Endothelial cell of umbilical vein (primary cell): ENCODE results near the gene NFYA. TPM values are rescaled to one million over a fixed set of nuclear protein-coding genes. Genes with fewer than 3 reads are reported as not detected.

Experiments used
- BruUV-seq: library from RNA; stranded (reverse); fragments of 400-500 nt; replicated peaks from 2 replicates; lab custom pipeline; 2021; lab: Mats Ljungman, UMichigan
- CTCF ChIA-PET: fragments of 300-600, 350-600 bp; sonication (Branson Sonifier 250); formaldehyde crosslinking; loops from one replicate; lab custom pipeline; 2021; ENCODE audit warnings: antibody characterized with exemption, inconsistent platforms; lab: Charles Lee
- POLR2A ChIA-PET: fragments of 300-600, 350-600 bp; sonication (Branson Sonifier 250); formaldehyde crosslinking; loops from one replicate; lab custom pipeline; 2021; ENCODE audit warnings: antibody characterized with exemption, inconsistent platforms; lab: Charles Lee
- DNase-seq: peaks from one replicate; pipeline ENCODE4 v3.0.0-alpha.2; 2011; ENCODE audit warnings: low read depth, low spot score
- FAIRE-seq: peaks from 2 replicates; lab custom pipeline; 2011; peaks lifted over from hg19 to GRCh38; lab: Jason Lieb, UNC
- H2AFZ ChIP-seq: 2 replicates; pipeline ENCODE4 v1.6.0; 2012; ENCODE audit warnings: low read depth, low read length, control low read depth, inconsistent platforms
- H3K27ac ChIP-seq: 2 replicates; pipeline ENCODE4 v1.5.1; 2011; ENCODE audit warnings: low read depth, mild to moderate bottlenecking, control low read depth, low read length, moderate library complexity; ENCODE audit not compliant: insufficient read depth
- H3K27me3 ChIP-seq, 2 experiments: 2 replicates each; pipeline versions ENCODE4 v1.6.0 to v1.6.1; 2011; ENCODE audit warnings: low read length in 2 of 2, mixed read lengths in 1 of 2; ENCODE audit not compliant: control insufficient read depth in 2 of 2, insufficient read depth in 2 of 2
- H3K36me3 ChIP-seq, 2 experiments: 2 replicates in 1 of 2; 3 replicates in 1 of 2; pipeline ENCODE4 v1.5.1; 2011; ENCODE audit warnings: low read length in 2 of 2, mild to moderate bottlenecking in 1 of 2, moderate library complexity in 1 of 2; ENCODE audit not compliant: control insufficient read depth in 2 of 2, insufficient read depth in 2 of 2; ENCODE audit errors: extremely low read depth in 1 of 2
- H3K4me1 ChIP-seq: 3 replicates; pipeline ENCODE4 v1.5.1; 2011; ENCODE audit warnings: mild to moderate bottlenecking, low read length; ENCODE audit not compliant: control insufficient read depth, insufficient read depth; ENCODE audit errors: extremely low read depth
- H3K4me2 ChIP-seq: 2 replicates; pipeline ENCODE4 v1.6.1; 2011; ENCODE audit warnings: low read length, control low read depth, mixed read lengths; ENCODE audit not compliant: insufficient read depth
- H3K4me3 ChIP-seq, 3 experiments: fragments of 200-600 bp in 1 of 3; sonication (generic), shearing (Covaris generic) in 1 of 3; replicated peaks in 1 of 3; 2 replicates each; pipeline ENCODE4 v1.5.1; 2011 to 2016; ENCODE audit warnings: control low read depth in 3 of 3, low read length in 3 of 3, mild to moderate bottlenecking in 2 of 3, inconsistent platforms in 1 of 3, low read depth in 1 of 3, moderate library complexity in 1 of 3; ENCODE audit not compliant: insufficient read depth in 1 of 3
- H3K79me2 ChIP-seq: 2 replicates; pipeline ENCODE4 v1.6.0; 2012; ENCODE audit warnings: low read length, inconsistent platforms; ENCODE audit not compliant: control insufficient read depth, insufficient read depth
- H3K9ac ChIP-seq: replicated peaks from 2 replicates; pipeline ENCODE3; 2011; ENCODE audit warnings: low read length, control low read depth; ENCODE audit not compliant: insufficient read depth; ENCODE audit errors: extremely low read depth
- H3K9me1 ChIP-seq: replicated peaks from 3 replicates; pipeline ENCODE4 v1.6.0; 2011; ENCODE audit warnings: mild to moderate bottlenecking, low read length; ENCODE audit not compliant: control insufficient read depth, insufficient read depth; ENCODE audit errors: extremely low read depth
- H3K9me3 ChIP-seq: replicated peaks from 2 replicates; pipeline ENCODE4 v1.5.1; 2012; ENCODE audit warnings: low read length, inconsistent platforms; ENCODE audit not compliant: control insufficient read depth, insufficient read depth
- H4K20me1 ChIP-seq: replicated peaks from 2 replicates; pipeline ENCODE3; 2011; ENCODE audit warnings: mild to moderate bottlenecking, low read length; ENCODE audit not compliant: control insufficient read depth, insufficient read depth; ENCODE audit errors: extremely low read depth
- CTCF ChIP-seq, 2 donors: IDR thresholded peaks; 1 replicate in 1 of 2; 2 replicates in 1 of 2; pipeline ENCODE4 v1.5.1; 2011; ENCODE audit warnings: low read length in 2 of 2, mild to moderate bottlenecking in 2 of 2, moderate library complexity in 2 of 2, control low read depth in 1 of 2, inconsistent platforms in 1 of 2, low read depth in 1 of 2; ENCODE audit not compliant: insufficient read depth in 1 of 2; ENCODE audit errors: extremely low read depth in 1 of 2
- EZH2 ChIP-seq: IDR thresholded peaks from 2 replicates; pipeline ENCODE4 v1.6.1; 2012; ENCODE audit warnings: borderline replicate concordance, low read depth, mild to moderate bottlenecking, moderate library complexity, low read length, inconsistent platforms; ENCODE audit not compliant: severe bottlenecking
- FOS ChIP-seq: IDR thresholded peaks from 2 replicates; pipeline ENCODE4 v1.6.1; 2011; ENCODE audit warnings: mild to moderate bottlenecking, low read length, moderate library complexity, borderline replicate concordance; ENCODE audit not compliant: insufficient read depth
- GATA2 ChIP-seq: IDR thresholded peaks from 2 replicates; pipeline ENCODE4 v1.7.0; 2011; ENCODE audit warnings: low read depth, mild to moderate bottlenecking, moderate library complexity, mixed read lengths, low read length; ENCODE audit not compliant: insufficient read length, insufficient read depth
- JUN ChIP-seq: IDR thresholded peaks from 2 replicates; pipeline ENCODE4 v1.6.1; 2011; ENCODE audit warnings: borderline replicate concordance, low read depth; ENCODE audit not compliant: insufficient read length, insufficient read depth
- MAX ChIP-seq: IDR thresholded peaks from 2 replicates; pipeline ENCODE4 v1.6.1; 2011; ENCODE audit not compliant: insufficient read depth, insufficient read length
- MYC ChIP-seq: IDR thresholded peaks from one replicate; pipeline ENCODE4 v1.6.1; 2011; ENCODE audit warnings: mild to moderate bottlenecking, low read depth, low read length
- POLR2AphosphoS5 ChIP-seq: IDR thresholded peaks from 2 replicates; pipeline ENCODE4 v1.6.1; 2012; ENCODE audit warnings: low read depth, mild to moderate bottlenecking, control low read depth, low read length, moderate library complexity; ENCODE audit not compliant: insufficient read depth
- dilution Hi-C: fragments of 300-500 bp; cut with MboI; formaldehyde crosslinking; loops from one replicate; pipeline ENCODE4 v1.15.0; 2019; ENCODE audit warnings: low sequenced_read_pairs; ENCODE audit not compliant: extremely low pct_ligation_motif_present
- intact Hi-C: fragments of 100-400 bp; cut with micrococcal nuclease; formaldehyde crosslinking; loops from one replicate; pipeline ENCODE4 v1.10.0; 2022
- polyA plus RNA-seq, 4 experiments: library from polyadenylated mRNA; depleted of rRNA in 3 of 4; stranded (reverse) in 3 of 4; unstranded in 1 of 4; fragments of >200 nt; gene quantifications; 2 replicates each; pipeline versions ENCODE4 v1.2.1 to v1.2.3, GENCODE V29; 2011 to 2012; ENCODE audit warnings: missing spikeins in 1 of 4
- total RNA-seq: library from RNA; stranded (reverse); gene quantifications from 2 replicates; pipeline ENCODE4 v1.2.3, GENCODE V29; 2021

The NFYA gene
- total and polyA plus RNA-seq, 2 donors (not counting 3 experiments of a cell fraction or from before 2014, with no cell fraction given): 13.1 to 29.0 TPM

GRCh38 chr6:41033776-41034175, 39.0 kb upstream of the NFYA start:
- intact Hi-C loops: no loop called here
- no TSS peak for BruUV-seq
- no peak overlapping the region for H3K9ac ChIP-seq
- no peaks in the 10 kb centered on the region for H3K79me2 ChIP-seq
- H3K4me3 ChIP-seq: no peak overlapping the region
- no peak for FAIRE-seq
- H3K36me3 ChIP-seq: no peaks in the 10 kb centered on the region
- DNase-seq: no peak
- no peak overlapping the region for H3K27ac ChIP-seq
- H3K4me1 ChIP-seq: no peaks in the 10 kb centered on the region
- H2AFZ ChIP-seq: no peak overlapping the region
- no peak overlapping the region for H3K4me2 ChIP-seq
- POLR2A ChIA-PET: no interaction called here
- dilution Hi-C loops: no loop called here
- no peaks in the 10 kb centered on the region for H3K9me1 ChIP-seq
- H4K20me1 ChIP-seq: no peaks in the 10 kb centered on the region
- peaks cover 0 to 6% of the 10 kb centered on the region in 2 experiments for H3K27me3 ChIP-seq
- CTCF ChIA-PET: no interaction called here
- no peaks in the 10 kb centered on the region for H3K9me3 ChIP-seq
- TF ChIP-seq GATA2 (no peak), CTCF (IDR thresholded peaks at IDR 0.05; ENCODE audit: extremely low read depth in 1 of 2, insufficient read depth in 1 of 2, low read depth in 1 of 2, low read length in 2 of 2) (no peak), FOS (no peak), MYC (no peak), JUN (no peak), POLR2AphosphoS5 (no peak), MAX (no peak), EZH2 (no peak)
